Mammary epithelial cell (primary cell): ENCODE data around the gene GOLGA8J.

ENCODE experiments used
- EZH2 ChIP-seq: IDR thresholded peaks from 2 replicates; pipeline ENCODE4 v1.6.1; 2012; ENCODE audit warnings: low read length, inconsistent platforms, borderline replicate concordance
- TF ChIP-seq, protein P1 (sequence below), 2 donors: IDR thresholded peaks in 1 of 2; conservative IDR thresholded peaks in 1 of 2; 2 replicates each; pipeline ENCODE4 v1.5.1; 2011 to 2012; ENCODE audit warnings: inconsistent platforms in 2 of 2, low read length in 2 of 2, mild to moderate bottlenecking in 2 of 2, control low read depth in 1 of 2, low read depth in 1 of 2; ENCODE audit not compliant: insufficient read depth in 1 of 2; ENCODE audit errors: extremely low read depth in 1 of 2

GRCh38 chr15:30055604-30056003 is 27.2 kb upstream of the GOLGA8J start:
- TF ChIP-seq, protein P1, sequence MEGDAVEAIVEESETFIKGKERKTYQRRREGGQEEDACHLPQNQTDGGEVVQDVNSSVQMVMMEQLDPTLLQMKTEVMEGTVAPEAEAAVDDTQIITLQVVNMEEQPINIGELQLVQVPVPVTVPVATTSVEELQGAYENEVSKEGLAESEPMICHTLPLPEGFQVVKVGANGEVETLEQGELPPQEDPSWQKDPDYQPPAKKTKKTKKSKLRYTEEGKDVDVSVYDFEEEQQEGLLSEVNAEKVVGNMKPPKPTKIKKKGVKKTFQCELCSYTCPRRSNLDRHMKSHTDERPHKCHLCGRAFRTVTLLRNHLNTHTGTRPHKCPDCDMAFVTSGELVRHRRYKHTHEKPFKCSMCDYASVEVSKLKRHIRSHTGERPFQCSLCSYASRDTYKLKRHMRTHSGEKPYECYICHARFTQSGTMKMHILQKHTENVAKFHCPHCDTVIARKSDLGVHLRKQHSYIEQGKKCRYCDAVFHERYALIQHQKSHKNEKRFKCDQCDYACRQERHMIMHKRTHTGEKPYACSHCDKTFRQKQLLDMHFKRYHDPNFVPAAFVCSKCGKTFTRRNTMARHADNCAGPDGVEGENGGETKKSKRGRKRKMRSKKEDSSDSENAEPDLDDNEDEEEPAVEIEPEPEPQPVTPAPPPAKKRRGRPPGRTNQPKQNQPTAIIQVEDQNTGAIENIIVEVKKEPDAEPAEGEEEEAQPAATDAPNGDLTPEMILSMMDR (conservative IDR thresholded peaks at IDR 0.05 in 1 of 2, IDR thresholded peaks at IDR 0.05 in 1 of 2; ENCODE audit: extremely low read depth in 1 of 2, insufficient read depth in 1 of 2, low read depth in 1 of 2, low read length in 2 of 2): no peak
- no peak for TF ChIP-seq EZH2
